NCI-H1092 (cell line): ENCODE results near the gene ANGPT4.

Experiments used
- DNase-seq: peaks from one replicate; lab custom pipeline; 2025; lab: John Stamatoyannopoulos, UW

Gene ANGPT4

GRCh38 chr20:940926-941325, 24.8 kb upstream of the ANGPT4 start:
- DNase-seq = no peak

- no peak for DNase-seq
Measured at GRCh38 chr20:939606-940005, 23.5 kb upstream of the ANGPT4 start.

- DNase-seq = no peak
Measured at GRCh38 chr20:934186-934840, 18.2 kb upstream of the ANGPT4 start.

GRCh38 chr20:933029-933428, 16.9 kb upstream of the ANGPT4 start:
- no peak for DNase-seq

- no peak for DNase-seq
Measured at GRCh38 chr20:931401-931800, 15.3 kb upstream of the ANGPT4 start.

- DNase-seq = no peak
Measured at GRCh38 chr20:926670-927069, 10.5 kb upstream of the ANGPT4 start.

- DNase-seq = no peak
Measured at GRCh38 chr20:925516-925915, 9.4 kb upstream of the ANGPT4 start.

- DNase-seq = no peak
Measured at GRCh38 chr20:924639-925038, 8.5 kb upstream of the ANGPT4 start.

GRCh38 chr20:922781-923180, 6.6 kb upstream of the ANGPT4 start:
- DNase-seq = no peak

GRCh38 chr20:921068-921467, 4.9 kb upstream of the ANGPT4 start:
- no peak for DNase-seq

GRCh38 chr20:920311-920710, 4.2 kb upstream of the ANGPT4 start:
- DNase-seq = no peak

- DNase-seq = no peak
Measured at GRCh38 chr20:919491-919916, 3.4 kb upstream of the ANGPT4 start.

- no peak for DNase-seq
Measured at GRCh38 chr20:917416-917815, 1.3 kb upstream of the ANGPT4 start.

- DNase-seq = no peak
Measured at GRCh38 chr20:916825-917224, 691 bp upstream of the ANGPT4 start.

GRCh38 chr20:914727-915498, 1.2 kb downstream of the ANGPT4 start:
- no peak for DNase-seq

GRCh38 chr20:913306-913849, 2.8 kb downstream of the ANGPT4 start:
- DNase-seq = no peak

GRCh38 chr20:911882-912600, 4.1 kb downstream of the ANGPT4 start:
- DNase-seq = no peak

- no peak for DNase-seq
Measured at GRCh38 chr20:910870-911770, 5.0 kb downstream of the ANGPT4 start.

- DNase-seq = no peak
Measured at GRCh38 chr20:910132-910869, 5.8 kb downstream of the ANGPT4 start.

- no peak for DNase-seq
Measured at GRCh38 chr20:909641-910040, 6.5 kb downstream of the ANGPT4 start.

GRCh38 chr20:906703-907270, 9.3 kb downstream of the ANGPT4 start:
- DNase-seq = no peak
